ENCODE results near the gene COG7.

Gene COG7

GRCh38 chr16:23354246-23354645, 98.7 kb downstream of the COG7 start:
- no peak for DNase-seq

GRCh38 chr16:23353440-23353839, 99.5 kb downstream of the COG7 start:
- no peak for DNase-seq

GRCh38 chr16:23351360-23351759, 101.6 kb downstream of the COG7 start:
- DNase-seq, result no peak

- no peak for DNase-seq
Observed at GRCh38 chr16:23348579-23349469, 104.2 kb downstream of the COG7 start.

- DNase-seq, result no peak
Observed at GRCh38 chr16:23345237-23345636, 107.8 kb downstream of the COG7 start.

- DNase-seq, result no peak
Observed at GRCh38 chr16:23343643-23344612, 109.1 kb downstream of the COG7 start.

- no peak for DNase-seq
Observed at GRCh38 chr16:23342083-23342640, 110.8 kb downstream of the COG7 start.

- no peak for DNase-seq
Observed at GRCh38 chr16:23339787-23340186, 113.2 kb downstream of the COG7 start.

All from NCI-H510A (cell line).